Stimulated activated CD8-positive, alpha-beta memory T cell treated with anti-CD3 and anti-CD28 coated beads, Interleukin-15, amount 100 ng/mL, for 4 hours (primary cell): ENCODE measurements around the gene XAGE1A.
"Not testable (repeated sequence)": the region's sequence is repeated elsewhere in the genome, so short reads cannot be mapped to it uniquely, and the experiment has no call there.

ENCODE experiments used
- DNase-seq, 2 donors: peaks; one replicate each; pipeline ENCODE4 v3.0.0-alpha.2; 2020; ENCODE audit warnings: low read depth in 2 of 2

Gene XAGE1A

GRCh38 chrX:52495545-52496418, at the start of gene XAGE1A:
Gene XAGE1A, plus strand, starts transcription at chrX:52495808. Its CDS starts 1,554 bp downstream, at chrX:52497362.
- not testable (repeated sequence) for DNase-seq

GRCh38 chrX:52452031-52452430, 43.6 kb upstream of the XAGE1A start:
- DNase-seq = not testable (repeated sequence)

GRCh38 chrX:52471301-52471700, 24.3 kb upstream of the XAGE1A start:
- not testable (repeated sequence) for DNase-seq

- not testable (repeated sequence) for DNase-seq
These were observed 788 bp downstream of the XAGE1A start for GRCh38 chrX:52496419-52496772.

GRCh38 chrX:52501362-52501761, 5.8 kb downstream of the XAGE1A start:
- DNase-seq = not testable (repeated sequence)

GRCh38 chrX:52504551-52504950, 8.9 kb downstream of the XAGE1A start:
- DNase-seq = no peak

GRCh38 chrX:52507331-52507730, 11.7 kb downstream of the XAGE1A start:
- DNase-seq = no peak

- no peak for DNase-seq
These were observed 14.3 kb downstream of the XAGE1A start for GRCh38 chrX:52509916-52510315.

- DNase-seq = not testable (repeated sequence)
These were observed 15.5 kb downstream of the XAGE1A start for GRCh38 chrX:52511126-52511525.

- DNase-seq = not testable (repeated sequence)
These were observed 20.7 kb downstream of the XAGE1A start for GRCh38 chrX:52516110-52516986.

GRCh38 chrX:52516987-52517325, 21.3 kb downstream of the XAGE1A start, which contains the start of gene XAGE1B:
Gene XAGE1B, minus strand, starts transcription at chrX:52517063. Its CDS starts 1,536 bp downstream, at chrX:52515527.
- not testable (repeated sequence) for DNase-seq

GRCh38 chrX:52541051-52541450, 45.4 kb downstream of the XAGE1A start:
- not testable (repeated sequence) for DNase-seq

- no peak for DNase-seq
These were observed 46.7 kb downstream of the XAGE1A start for GRCh38 chrX:52542311-52542710.

GRCh38 chrX:52544147-52544840, 48.7 kb downstream of the XAGE1A start:
- no peak for DNase-seq

- not testable (repeated sequence) for DNase-seq
These were observed 53.2 kb downstream of the XAGE1A start for GRCh38 chrX:52548769-52549168.
